CD4-positive, alpha-beta T cell treated with Interleukin-10 for 1 hour (primary cell): Measurements from ENCODE around the gene CENPU.
A peak's percentile ranks its signal among the peaks of the same experiment; 100 is the strongest.

Experiments
- DNase-seq: peaks from one replicate; pipeline ENCODE4 v3.0.0-alpha.2; 2020

The CENPU gene

DNA sequence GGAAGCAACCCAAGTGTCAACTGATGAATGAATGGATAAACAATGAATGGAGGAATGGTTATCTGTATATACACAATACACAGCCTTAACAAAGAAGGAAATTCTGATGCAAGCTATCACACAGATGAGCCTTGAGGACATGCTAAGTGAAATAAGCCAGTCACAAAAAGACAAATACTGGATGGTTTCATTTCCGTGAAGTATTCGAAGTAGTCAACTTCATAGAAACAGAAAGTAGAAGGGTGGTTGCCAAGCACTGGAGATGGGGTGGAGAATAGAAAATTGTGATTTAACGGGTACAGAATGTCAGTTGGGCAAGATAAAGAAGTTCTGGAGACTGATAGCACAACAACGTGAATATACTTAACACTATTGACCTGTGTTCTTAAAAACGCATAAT, 28.2 kb downstream of the CENPU start:
- peak; percentile 23 for DNase-seq

DNA sequence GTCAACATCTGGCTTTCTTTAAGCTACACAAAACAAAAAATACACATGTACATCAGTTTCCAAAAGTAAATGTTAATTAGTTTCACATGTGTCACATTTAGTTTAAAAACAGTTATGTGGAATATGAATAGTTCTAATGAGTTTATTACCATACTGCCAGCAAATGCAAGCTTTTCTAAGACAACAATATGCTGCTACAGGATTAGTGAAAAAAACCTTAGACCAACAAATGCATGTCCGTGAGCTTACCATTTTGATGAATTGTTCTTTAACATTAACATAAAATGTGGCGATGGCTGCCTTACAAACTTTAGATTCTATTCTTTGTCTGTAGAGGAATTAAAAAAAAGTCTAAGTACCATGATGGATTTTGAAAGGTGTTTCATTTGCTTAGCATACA, 31.8 kb downstream of the CENPU start:
- DNase-seq: no peak

DNA sequence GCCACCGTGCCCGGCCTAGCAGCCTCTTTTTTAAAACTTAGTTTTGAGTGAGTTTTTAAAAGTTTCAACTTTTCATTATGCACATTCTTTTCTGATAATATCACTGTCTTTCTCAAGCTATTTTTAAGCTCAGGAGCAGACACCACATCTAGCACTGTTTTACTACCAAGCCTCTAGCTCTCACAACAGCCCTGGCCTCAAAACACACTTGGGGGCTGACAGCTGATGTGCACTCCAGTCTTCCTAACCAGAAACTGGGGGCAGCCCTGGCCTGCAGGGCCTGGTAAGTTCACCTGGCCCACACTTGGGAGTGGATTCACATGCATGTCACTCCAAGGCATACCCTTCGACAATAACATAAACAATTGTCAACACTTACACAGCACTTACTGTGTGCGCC, 34.0 kb downstream of the CENPU start:
- DNase-seq: no peak

DNA sequence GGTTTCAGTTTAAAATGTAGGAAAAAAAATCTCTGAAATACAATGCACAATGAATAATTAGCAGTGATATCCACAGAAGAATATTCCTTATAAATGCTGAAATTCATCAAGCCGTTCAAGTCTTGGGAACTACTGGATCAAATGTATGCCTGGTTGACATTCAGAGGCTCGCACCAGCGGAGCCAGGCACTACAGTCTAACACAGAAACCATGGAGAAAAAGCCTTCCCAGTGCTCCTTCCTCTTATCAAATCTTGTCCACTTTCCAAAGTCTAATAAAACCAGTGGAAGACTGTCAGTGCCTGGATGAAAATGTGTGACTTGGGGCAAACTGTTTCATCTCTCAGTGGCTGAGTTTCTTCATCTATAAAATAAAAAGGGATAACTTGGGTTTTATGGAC, 35.9 kb downstream of the CENPU start:
- DNase-seq: no peak

DNA sequence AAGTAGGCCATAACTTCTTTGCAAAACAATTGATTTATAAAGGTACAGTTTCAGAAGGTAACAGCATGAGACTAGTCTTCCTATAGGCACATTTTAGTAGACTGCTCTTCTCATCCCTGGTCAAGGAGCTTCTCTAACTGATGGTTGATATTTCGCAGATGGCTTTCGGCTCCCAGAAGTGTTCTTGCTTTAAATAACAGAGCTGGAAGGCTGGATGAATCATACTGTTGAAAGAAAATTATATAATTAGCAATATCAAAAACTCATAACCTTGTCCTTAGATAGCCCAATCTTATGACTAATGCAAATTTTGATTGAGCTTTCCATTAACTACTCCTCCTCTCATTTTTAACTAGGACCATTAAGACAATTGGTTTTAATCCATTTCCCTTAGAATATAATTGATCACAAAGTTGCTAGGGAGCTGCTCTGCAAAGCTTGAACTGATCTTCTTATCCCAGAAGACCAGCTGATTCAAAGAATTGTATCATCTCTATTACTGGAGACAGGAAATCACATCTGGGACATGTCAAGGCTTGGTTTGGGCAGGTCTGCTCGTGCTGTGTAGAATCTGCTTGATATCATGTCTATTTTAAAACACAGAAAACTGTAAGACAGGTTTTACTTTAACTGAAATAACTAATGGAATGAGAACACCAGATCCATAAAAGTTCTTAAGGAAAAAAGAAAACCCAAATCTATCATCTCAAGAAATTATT, 38.6 kb downstream of the CENPU start:
- no peak for DNase-seq

DNA sequence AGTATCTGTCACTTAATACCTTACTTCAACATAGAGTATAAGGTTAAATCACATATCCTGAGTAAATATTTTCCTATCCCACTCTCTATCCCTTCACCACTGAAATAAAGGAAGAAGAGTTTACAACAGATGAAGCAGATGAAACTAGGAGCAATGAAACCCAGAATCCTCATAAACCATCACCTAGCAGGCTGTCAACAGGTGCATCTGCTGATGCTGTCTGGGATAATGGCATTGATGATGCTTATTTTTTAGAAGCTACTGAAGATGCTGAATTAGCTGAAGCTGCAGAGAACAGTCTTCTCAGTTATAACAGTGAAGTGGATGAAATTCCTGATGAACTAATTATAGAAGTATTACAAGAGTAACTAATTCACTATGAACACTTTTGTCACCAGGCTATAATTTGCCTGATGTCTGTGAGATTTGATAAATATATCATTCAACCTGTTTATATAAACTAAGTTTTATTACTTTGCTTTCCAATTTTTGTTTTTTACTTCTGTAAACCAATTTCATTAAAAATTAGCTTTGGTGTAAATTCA, 39.4 kb downstream of the CENPU start:
- DNase-seq: no peak

DNA sequence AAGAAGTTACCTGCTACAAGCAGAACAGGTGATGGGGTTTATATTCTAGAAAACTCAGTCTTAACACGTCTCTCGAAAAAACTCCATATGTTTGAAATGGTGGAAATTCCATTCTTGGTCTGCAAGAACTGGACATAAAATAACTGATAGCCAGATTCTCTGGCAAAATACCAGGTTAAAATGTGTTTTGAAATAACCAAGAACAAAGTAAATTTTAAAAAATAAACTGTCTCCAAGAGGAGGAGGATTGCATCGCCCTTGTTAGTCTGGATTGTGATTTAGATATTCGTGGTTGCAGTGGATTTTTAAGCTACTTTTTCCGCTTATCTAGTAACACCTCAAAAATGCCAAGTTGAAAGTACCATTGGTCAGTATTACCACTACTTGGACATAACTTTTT, 40.8 kb downstream of the CENPU start:
- DNase-seq: no peak

DNA sequence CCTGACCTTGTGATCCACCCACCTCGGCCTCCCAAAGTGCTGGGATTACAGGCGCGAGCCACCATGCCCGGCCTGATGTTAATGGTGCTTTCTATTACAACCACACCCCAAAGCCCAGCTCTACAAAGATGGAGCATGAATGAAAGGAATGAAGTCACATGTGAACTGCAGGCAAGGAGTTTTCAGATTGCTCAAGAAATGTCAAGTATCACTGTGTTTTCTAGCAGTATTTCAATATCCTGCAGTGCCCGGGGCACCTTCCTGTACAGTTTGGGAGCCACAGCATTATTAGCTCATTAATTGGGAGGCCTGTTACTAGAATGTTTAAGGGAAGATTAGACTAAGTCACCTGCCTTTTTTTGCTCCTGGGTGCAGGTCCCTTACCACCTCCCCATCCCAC, 44.2 kb downstream of the CENPU start:
- no peak for DNase-seq

DNA sequence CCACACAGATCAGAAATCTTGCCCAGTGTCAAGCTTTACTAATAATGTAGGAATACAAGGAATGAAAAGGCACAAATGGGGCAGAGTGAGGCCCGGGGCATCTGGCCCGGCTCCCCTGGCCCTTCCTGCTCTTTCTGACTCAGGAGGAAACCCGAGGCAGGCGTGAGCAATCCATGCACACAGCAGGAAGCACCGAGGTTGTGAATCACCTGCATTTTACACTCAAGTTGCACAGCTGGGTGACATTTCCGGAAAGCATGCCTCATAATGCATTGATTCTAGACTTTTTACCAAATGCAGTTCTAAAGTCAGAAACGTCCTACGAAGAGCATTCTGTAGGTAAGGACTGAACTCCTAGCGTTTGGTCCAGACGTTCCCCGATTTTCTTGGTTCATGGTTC, 45.4 kb downstream of the CENPU start:
- no peak for DNase-seq

DNA sequence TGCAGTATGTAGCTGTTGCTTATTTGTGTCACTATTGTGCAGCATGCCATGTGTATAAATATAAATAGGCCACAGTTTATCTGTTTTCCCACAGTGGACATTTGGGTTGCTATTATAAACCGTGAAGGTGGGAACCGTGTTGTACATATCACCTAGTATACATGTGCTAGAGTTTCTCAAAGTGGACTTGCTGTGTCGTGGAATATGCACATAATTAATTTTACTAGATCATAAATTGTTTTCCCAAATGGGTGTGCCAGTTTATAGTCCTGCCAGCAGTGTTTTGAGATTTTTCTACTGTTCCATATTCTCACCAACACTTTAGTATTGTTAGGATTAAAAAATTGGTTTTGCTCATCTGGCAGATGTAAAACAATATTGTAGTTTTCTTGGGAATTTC, 45.9 kb downstream of the CENPU start:
- no peak for DNase-seq

DNA sequence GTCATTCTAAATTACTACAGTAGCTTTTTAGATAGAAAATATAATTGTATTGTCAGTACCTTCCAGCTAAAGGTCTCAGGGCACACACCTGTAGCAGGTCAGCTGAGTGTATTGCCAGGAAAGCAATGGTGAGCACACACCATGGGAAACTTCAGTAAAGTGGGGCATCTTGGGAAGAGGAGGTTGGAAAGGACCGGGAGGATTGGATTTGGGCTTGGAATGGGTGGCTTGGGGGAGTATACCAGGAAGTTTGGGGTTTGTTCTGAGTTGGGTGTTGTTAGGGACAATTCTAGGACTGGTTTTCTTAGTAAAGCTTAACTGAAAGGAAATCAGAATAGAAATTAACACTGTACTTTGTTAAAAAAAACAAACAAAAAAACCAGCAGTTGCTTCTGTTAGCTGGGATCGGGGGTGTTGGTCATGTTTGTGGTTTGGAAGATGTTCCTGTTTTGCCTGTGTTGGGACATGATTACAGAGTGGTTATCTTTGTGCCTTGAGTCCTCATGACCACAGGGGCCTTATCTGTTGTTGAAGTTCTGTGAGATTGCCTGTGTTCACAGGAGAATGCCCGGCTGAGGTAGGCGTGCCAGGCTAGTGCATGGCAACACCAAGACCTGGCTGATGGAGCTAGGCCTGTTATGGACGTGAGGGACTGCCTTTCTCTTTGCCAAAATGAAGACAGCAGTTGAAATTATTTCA, 49.3 kb downstream of the CENPU start:
- DNase-seq: no peak

DNA sequence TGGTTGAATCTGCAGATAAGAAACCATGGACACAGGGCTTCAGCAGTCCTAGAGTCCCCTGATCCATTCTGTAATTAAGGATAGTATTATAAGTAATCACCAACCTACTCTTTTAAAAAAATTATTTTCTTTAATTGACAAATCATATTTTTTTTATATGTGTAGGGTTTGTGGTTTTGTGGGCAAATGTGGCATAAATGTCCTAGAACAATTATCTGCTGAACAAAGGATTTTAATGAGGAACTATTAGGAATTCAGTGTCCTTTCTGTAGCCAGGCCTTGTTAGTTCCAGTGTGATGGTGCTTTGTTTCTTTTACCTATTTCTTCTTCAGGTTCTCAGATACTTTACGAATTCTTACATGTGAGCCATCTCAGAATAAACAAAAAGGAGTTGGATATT, 52.0 kb downstream of the CENPU start:
- DNase-seq: no peak

DNA sequence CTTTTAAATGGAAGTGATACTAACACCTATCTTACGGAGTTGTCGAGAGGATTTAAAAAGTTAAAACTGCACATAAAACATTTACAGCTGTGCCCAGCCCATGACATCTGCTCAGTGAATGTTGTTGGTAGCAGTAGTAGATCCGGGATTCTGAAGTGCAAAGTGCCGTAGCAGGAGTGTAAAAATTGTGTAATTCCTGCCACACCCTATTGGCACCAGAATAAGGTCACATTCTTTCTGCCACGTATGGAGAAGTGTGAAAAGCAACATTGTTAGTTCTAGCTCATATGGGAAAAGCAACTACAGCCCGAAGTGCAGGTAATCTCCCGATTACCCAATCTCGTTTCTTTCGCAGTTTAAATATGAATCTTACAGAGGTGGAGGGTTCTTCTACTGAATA, 53.2 kb downstream of the CENPU start:
- no peak for DNase-seq

DNA sequence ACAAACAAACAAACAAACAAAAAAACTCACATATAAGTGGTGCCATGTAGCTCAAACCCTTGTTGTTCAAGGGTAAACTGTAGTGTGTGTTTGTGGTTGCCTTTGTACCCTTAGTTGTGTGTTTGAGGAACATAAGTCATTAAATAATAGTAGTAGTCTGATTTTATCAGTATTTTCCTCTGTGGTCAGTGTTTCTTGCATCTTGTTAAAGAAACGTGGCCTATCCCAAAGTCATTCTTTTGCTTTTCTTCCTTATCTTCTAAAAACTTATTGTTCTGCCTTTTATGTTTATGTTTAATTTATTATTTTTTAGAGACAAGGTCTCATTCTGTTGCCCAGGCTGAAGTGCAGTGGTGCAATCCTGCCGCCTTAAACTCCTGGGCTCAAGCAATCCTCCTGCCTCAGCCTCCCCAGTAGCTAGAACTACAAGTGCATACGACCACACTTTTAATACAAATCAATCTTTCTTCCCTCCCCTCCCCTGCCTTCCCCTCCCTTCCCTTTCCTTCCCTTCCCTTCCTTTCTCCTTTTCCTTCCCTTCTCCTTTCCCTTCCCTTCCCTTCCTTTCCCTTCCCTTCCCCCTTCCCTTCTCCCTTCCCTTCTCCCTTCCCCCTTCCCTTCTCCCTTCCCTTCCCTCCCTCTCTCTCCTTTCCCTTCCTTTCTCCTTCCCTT, 57.9 kb downstream of the CENPU start:
- DNase-seq: no peak

DNA sequence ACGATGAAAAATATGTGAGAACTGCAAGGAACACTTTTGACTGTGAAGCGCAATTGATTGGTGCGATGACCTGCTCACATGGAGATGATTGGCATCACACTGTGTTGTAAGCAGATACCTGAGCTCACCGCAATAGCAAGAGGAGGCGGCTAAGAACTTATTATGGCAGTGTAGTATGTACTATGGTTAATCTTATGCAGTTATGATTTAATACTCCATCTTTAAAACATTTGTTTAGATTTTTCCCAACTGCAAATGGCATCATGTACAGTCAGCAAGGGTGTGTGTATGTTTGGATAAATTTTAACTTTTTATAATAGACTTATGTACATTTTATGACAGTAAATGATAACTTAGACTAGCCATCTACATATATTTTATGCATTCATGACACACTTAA, 58.9 kb downstream of the CENPU start:
- DNase-seq: no peak

DNA sequence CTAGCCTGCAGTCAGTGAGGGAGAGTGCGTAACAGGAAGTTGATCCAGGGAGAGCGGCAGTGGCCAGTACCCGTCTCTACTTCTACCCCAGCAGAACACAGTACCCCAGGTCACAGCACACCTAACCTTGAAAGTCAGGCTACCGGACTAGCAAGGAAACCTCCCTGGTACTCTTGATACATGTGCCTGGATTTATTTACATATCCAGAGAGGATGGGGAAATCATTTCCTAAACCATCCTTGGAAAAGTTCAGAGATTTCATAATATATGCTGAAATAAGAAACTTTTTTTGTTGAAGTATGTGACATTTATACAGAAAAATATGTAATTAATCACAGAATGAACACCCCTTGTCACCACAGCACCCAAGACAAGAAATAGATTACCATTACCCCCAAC, 59.9 kb downstream of the CENPU start:
- DNase-seq: no peak

DNA sequence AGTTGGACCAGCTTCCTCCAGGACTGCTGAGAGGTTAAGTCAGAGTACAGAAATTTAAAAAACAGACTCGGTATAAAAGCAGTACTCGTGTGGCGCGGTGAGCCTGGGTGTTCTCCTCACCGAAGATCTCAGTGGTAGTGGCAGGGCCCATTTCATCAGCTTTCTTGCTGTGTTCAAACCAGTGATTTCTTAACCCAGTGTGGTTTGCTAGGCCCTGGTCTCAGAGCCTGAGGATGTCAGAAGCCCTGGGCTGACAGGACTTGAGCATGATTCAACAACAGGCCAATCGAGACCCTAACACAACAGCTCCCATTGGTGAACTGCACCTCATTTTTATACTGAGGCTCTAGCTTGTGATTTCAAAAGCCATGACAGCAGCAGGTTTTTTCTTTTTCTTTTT, 61.2 kb downstream of the CENPU start:
- DNase-seq: no peak

DNA sequence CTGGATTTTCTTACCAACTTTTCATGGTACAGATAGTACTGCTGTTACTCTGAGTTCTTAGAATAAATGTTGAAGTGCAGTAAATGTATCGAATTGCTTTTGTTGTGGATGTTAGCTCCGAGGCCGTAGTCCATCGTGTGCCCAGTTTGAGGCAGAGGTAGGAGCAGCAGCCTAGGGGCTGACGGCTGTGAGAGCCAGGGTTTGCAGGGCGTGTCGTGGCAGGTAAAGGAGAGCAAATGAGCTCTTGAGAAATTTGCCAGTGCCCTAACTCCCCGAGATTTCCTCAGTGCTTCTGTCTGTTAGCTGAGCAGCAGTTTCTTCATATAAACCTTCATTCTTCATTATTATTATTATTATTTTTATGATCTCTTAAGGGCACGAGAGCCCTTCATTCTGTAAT, 62.8 kb downstream of the CENPU start:
- no peak for DNase-seq

DNA sequence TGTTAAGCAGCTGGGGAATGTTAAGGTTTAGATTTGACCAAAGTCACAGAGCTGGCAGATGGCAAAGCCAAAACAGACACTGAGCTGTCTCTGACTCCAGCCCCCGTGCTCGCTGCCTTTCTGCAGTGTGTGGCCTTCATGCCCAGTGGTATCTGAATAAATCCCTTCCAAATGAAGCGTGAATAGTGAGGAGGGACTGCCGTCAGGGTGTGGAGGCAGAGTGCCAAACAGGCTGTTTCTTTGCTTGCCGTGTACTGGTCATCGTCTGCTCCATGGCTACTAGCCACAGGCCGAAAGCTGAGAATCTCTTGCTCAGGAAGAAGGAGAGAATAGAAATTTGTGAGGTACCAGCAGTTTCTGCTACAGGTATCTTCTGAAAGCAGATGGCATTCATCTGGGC, 64.6 kb downstream of the CENPU start:
- DNase-seq: no peak

DNA sequence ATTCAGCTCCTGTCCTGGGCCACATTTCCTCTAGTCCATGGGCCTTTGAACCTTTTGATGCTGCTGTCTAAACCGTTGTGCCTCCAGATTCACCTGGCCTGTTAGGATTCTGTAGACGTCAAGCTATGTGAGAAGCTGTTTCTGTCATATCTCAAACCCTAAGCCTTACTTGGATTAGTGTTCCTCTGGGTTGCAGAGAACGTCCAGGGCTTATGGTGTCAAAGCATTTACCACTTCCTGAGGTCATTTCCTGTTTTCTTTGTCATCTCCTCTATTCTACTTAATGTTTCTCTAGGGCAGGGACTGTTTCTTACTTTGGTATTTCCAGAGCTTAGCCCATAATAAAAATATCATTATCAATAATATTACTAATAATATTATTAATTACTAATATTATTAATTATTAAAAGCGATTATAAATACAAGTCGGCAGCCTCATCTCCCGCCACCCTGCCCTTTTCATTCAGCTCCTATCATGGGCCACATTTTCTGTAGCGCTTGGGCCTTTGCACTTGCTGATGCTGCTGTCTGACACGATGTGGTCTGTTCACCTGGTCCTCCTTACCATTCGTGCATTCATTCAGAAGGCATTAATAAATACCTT, 65.3 kb downstream of the CENPU start:
- peak; percentile 53 for DNase-seq

DNA sequence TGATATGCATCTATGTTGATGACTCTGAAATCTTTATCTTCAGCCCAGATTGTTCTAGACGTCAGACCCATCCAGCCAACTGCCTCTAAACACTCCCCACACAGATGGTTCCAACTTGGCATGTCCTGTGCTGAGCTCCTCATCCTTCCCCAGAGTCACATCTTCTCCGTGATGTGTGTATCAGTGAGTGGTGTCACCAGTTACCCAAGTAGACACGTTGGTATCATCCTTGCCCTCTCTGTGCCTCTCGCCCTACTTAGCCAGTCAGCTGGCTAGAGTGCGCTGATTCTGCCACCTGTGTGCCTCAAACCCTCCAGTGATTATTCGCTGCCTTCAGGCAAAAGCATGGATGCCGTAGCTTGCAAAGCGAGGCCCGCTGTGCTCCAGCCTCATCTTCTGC, 65.8 kb downstream of the CENPU start:
- no peak for DNase-seq

DNA sequence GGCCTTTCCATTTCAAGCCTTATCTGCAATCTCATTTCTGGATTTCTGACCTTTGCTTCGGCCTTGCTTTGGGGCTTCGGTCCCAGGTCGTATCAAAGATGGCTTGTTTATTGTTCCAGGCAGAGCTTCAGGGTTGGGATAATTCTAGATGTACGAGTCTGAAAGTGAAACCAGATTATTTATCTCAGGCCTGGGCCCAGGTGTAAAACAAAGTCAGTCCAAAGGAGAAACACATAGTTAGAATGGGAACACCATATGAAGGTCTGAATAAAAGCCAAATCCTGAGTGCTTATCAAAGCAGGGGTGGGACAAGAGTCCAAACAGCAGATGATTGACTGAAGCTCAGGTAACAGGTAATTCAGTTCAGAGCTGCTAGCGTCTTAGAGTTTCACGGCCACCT, 67.2 kb downstream of the CENPU start:
- DNase-seq: no peak

DNA sequence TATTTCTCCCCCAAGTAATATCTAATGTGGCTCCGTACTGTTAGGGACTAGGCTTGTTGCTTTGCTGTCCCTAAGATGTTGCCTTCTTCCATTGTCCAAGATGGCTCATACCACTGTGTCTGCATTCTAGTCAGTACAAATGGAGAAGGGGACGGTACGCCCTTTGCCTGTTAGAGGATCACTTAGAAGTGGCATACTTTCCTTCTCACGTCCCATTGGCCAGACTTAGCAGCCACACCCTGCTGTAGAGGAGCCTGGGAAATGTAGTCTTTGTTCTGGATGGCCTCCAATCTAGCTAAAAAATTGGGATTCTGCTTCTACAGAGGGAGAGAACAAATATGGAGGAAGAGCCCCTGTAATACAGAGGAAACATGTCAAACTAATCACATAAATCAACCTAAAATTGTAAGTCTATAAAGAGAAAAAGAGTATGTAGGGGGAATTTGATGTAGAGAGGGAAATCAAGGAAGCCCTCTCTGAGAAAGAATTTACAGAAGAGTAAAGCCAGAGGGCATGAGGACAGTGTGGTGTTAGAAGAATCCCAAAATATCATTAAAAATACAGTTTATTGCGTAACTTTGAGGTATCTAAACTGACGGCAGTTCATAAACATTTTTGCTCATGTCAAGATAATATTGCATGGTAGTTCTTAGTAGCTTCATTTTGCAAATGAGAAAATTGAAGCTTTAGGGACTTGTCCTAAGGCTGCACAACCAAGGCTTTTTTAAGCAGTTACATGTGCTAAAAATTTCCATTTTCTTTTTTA, 69.3 kb downstream of the CENPU start:
- no peak for DNase-seq
